Loucy (cell line): ENCODE measurements around the gene CENPP.

Experiments used
- EZH2phosphoT487 ChIP-seq: fragments of 200-600 bp; IDR thresholded peaks from 2 replicates; pipeline ENCODE4 v1.6.1; 2018; ENCODE audit warnings: antibody characterized with exemption, mild to moderate bottlenecking, moderate library complexity, borderline replicate concordance
- TF ChIP-seq, protein P1 (sequence below): fragments of 200-600 bp; sonication (generic); conservative IDR thresholded peaks from 2 replicates; pipeline ENCODE4 v1.5.1; 2014; ENCODE audit warnings: mild to moderate bottlenecking, antibody characterized with exemption, low read length

DNA sequence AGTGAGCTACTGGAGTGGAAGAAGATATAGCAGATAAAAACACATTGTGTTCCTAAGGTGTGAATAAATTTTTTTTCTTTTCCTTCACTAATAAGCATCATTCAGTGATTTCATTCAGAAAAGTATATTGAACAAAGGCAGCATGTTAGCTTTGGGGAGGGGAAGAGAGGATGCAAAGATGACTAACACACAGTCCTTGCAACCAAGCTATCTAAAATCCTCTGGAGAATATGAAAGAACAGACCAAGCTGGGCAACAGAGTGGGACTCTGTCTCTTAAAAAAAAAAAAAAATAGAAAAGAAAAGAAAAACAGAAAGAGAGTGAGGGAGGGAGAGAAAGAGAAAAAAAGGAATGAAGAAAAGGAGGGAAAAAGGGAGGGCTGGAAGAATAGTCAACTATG lies 120.8 kb downstream of the CENPP start:
- TF ChIP-seq, protein P1, sequence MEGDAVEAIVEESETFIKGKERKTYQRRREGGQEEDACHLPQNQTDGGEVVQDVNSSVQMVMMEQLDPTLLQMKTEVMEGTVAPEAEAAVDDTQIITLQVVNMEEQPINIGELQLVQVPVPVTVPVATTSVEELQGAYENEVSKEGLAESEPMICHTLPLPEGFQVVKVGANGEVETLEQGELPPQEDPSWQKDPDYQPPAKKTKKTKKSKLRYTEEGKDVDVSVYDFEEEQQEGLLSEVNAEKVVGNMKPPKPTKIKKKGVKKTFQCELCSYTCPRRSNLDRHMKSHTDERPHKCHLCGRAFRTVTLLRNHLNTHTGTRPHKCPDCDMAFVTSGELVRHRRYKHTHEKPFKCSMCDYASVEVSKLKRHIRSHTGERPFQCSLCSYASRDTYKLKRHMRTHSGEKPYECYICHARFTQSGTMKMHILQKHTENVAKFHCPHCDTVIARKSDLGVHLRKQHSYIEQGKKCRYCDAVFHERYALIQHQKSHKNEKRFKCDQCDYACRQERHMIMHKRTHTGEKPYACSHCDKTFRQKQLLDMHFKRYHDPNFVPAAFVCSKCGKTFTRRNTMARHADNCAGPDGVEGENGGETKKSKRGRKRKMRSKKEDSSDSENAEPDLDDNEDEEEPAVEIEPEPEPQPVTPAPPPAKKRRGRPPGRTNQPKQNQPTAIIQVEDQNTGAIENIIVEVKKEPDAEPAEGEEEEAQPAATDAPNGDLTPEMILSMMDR, result no peak
- TF ChIP-seq EZH2phosphoT487, result no peak
